CD4-positive, alpha-beta T cell treated with Interleukin-6 for 4 hours (primary cell): ENCODE measurements around the gene PRMT7.

Source experiments
- DNase-seq: peaks from one replicate; pipeline ENCODE4 v3.0.0-alpha.2; 2020; ENCODE audit warnings: mixed read lengths

Gene PRMT7

DNA sequence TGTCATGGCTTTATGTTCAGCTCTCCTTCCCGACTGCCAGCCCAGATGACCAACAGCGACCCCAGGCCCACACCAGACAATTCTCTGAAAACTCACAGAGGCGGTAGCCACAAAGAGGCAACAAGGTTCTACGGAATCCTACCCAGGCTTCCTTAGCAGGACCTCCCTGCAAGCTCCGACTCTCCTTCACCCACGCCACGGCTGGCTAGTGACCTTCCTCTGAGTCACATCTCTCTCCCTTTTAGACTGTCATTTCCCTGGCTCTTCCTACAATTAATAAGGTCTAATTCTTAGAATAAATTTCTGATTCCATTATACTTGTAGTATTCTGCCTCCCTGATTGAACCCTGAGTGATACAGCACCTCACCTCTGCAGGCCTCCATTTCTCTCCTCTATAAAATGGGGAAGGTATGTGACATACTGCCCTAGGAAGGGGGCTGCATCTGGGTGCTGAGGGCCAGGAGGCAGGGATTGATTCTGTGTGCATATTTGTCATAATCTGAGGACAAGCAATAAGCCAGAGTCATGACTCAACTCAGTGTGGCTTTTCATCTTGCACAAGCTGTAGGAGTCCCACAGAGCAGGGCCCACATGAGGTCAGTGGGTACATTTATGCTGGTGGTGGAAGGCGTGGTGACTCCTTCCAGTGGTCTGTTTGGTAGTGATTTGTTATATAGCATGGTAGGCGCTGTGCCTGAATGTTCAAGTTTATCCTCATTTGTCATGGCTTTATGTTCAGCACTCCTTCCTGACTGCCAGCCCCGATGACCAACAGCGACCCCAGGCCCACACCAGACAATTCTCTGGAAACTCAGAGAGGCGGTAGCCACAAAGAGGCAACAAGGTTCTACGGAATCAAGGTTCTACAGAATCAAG, 91.3 kb downstream of the PRMT7 start:
- DNase-seq, result no peak

DNA sequence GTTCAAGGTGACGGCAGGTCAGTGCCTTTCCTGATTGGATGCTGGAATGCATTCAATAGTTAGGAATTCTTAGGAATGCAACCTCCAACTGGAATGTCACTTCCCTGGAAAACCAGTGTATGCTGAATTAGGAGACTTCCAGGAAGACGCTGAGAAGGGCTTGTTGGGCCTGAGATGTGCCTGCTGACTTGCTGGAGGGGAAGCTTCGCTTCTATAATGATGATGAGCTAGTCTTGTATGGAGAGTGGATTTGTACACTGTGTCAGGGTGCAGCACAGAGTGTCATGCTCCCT, 91.9 kb downstream of the PRMT7 start:
- DNase-seq, result no peak

- DNase-seq, result no peak
These were observed 92.4 kb downstream of the PRMT7 start for GRCh38 chr16:68403177-68403576.

- no peak for DNase-seq
These were observed 92.9 kb downstream of the PRMT7 start for GRCh38 chr16:68403704-68404103.

DNA sequence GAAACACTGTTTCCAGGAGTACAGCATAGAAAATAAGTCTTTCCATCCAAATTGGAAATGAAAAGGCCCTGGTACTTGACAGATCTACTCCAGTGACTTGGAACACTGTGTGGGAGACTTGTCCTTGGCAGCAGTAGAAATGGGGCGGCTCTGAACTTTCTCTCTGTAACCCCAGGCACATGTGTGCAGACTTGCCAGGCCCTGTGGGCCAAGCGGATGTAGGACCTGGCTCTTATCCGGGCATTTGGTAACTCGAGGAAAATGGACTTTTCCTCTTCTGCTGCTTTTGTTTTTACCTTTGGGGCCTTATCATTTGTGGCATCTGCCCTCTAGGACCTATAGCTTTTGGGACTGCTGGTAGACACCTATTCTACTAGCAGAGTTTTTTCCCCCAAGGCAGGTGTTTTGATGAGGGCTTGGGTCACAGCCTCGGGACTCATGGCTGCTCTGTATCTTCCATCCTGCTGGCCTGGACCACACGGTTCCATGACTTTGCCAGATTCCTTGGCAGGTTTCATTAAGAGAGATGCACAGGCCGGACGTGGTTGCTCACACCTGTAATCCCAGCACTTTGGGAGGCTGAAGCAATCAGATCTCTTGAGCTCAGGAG, 94.0 kb downstream of the PRMT7 start:
- no peak for DNase-seq

DNA sequence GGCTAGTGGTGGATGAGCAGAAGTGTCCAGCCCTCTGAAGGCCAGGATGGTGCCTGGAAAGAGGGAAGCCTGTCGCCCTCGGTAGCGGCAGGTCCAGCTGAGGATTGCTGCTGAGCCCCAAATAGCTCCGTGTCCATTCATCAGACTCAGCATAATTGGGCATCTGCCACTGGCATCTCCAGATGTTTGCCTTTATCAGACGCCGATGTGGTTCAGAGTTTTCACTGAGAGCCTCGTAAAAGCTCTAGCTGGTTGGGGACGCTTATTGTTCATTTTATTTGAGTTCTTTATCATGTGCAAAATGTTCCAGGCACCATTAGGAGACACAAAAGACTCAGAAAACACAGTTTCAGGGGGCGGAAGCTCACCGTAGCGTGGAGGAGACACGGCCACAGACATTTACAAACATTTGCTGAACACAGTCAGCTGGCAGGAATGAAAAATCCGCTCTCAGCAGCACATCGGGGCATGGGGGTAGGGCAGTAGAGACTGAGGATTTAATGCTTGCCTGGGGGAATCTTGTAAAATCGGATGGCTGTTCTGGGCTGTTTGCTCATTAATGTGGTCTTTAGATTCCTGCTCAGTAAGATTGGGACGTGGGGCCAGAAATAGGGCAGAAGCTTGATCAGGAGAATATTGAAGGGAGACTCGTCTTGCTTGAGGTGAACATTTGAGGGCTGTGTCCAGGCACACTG, 95.8 kb downstream of the PRMT7 start:
- DNase-seq, result no peak
